Motor neuron (in vitro differentiated cells): Measurements from ENCODE around the gene IL12A. TPM values are rescaled to one million over a fixed set of nuclear protein-coding genes. Genes with fewer than 3 reads are reported as not detected.

Experiments used
- ATAC-seq, 8 experiments: fragments of 200-7000 bp; cut with Tn5 transposase; replicated peaks in 6 of 8; 2 replicates each; pipeline ENCODE4 v1.8.0; 2021; ENCODE audit warnings: mild to moderate bottlenecking in 8 of 8, moderate library complexity in 8 of 8
- H3K27ac ChIP-seq, 2 donors: fragments of 250-450 bp; sonication (Bioruptor Pico); 2 replicates each; pipeline ENCODE4 v1.9.0; 2021; ENCODE audit warnings: antibody characterized with exemption in 2 of 2, mild to moderate bottlenecking in 2 of 2, moderate library complexity in 1 of 2
- H3K4me1 ChIP-seq, 2 donors: fragments of 250-450 bp; sonication (Bioruptor Pico); replicated peaks in 1 of 2; 2 replicates each; pipeline ENCODE4 v1.6.1; 2021; ENCODE audit warnings: antibody characterized with exemption in 2 of 2, mild to moderate bottlenecking in 2 of 2, moderate library complexity in 1 of 2
- H3K4me3 ChIP-seq, 5 donors: fragments of 250-450 bp; sonication (Bioruptor Pico); 2 replicates each; pipeline ENCODE4 v1.9.0; 2021; ENCODE audit warnings: antibody characterized with exemption in 5 of 5, mild to moderate bottlenecking in 5 of 5, moderate library complexity in 4 of 5
- WGBS, 10 experiments: fragments of 450-650 bp; shearing (Covaris generic); methylation state at CpG; one replicate each; pipeline ENCODE4 v1.0.0; 2022; 5-methylcytosine and 5-hydroxymethylcytosine counted together
- in situ Hi-C, 9 experiments: fragments of 400-800 bp; cut with MboI; loops; one replicate each; pipeline ENCODE4 v1.15.0; 2021; ENCODE audit warnings: low sequenced_read_pairs in 9 of 9, low pct_unique_long_range_greater_than_20kb in 2 of 9; ENCODE audit not compliant: unreplicated experiment in 9 of 9
- total RNA-seq, 8 experiments: library from RNA; unstranded; fragments of 300-600 nt; gene quantifications; 2 replicates each; pipeline versions ENCODE4 v1.2.3 to v1.2.4, GENCODE V29; 2022

Gene IL12A
- total RNA-seq, 8 experiments from 2014 or later, result 0.22 to 2.7 (median 0.62) TPM

- H3K4me3 ChIP-seq, result no peak overlapping the region
- H3K4me1 ChIP-seq, result peaks cover 10 to 21% of the 10 kb centered on the region in 2 donors
- in situ Hi-C loops, result no loop called here
- 38 to 98% (median 68%) methylated on average over 2 to 7 of the region's 7 CpGs for WGBS, 10 experiments
- peak in 4 of 8 experiments; percentile 27 to 79 (median 56) for ATAC-seq
- no peak overlapping the region for H3K27ac ChIP-seq
Measured at GRCh38 chr3:159964166-159964973, 24.3 kb upstream of the IL12A start.

GRCh38 chr3:159971311-159971710, 17.3 kb upstream of the IL12A start:
- in situ Hi-C loops, result no loop called here
- WGBS, 10 experiments, result 50 to 100% (median 77%) methylated on average over 2 to 6 of the region's 7 CpGs; no CpG with 5 or more reads in 3 of the 10 experiments
- Histone ChIP-seq H3K4me3 (no peak overlapping the region), H3K27ac (no peak overlapping the region), H3K4me1 (no peaks in the 10 kb centered on the region)
- ATAC-seq, result no peak

- in situ Hi-C loops, result no loop called here
- ATAC-seq, result no peak
- Histone ChIP-seq H3K27ac (no peak overlapping the region), H3K4me1 (no peaks in the 10 kb centered on the region), H3K4me3 (no peak overlapping the region)
- 57 to 100% (median 94%) methylated on average over 1 to 3 of the region's 6 CpGs; no CpG with 5 or more reads in 5 of the 10 experiments for WGBS, 10 experiments
Measured at GRCh38 chr3:159977295-159977694, 11.3 kb upstream of the IL12A start.

- peak in 1 of 8 experiments; percentile 56 for ATAC-seq
- in situ Hi-C loops, result no loop called here
- WGBS, 10 experiments, result 60 to 100% (median 86%) methylated on average over 1 to 3 of the region's 3 CpGs; no CpG with 5 or more reads in 1 of the 10 experiments
- Histone ChIP-seq H3K27ac (no peak overlapping the region), H3K4me1 (no peaks in the 10 kb centered on the region), H3K4me3 (no peak overlapping the region)
Measured at GRCh38 chr3:159978353-159978752, 10.3 kb upstream of the IL12A start.

GRCh38 chr3:159978918-159979703, 9.5 kb upstream of the IL12A start:
- no peaks in the 10 kb centered on the region for H3K4me1 ChIP-seq
- no peak overlapping the region for H3K4me3 ChIP-seq
- in situ Hi-C loops, result no loop called here
- ATAC-seq, result no peak
- no peak overlapping the region for H3K27ac ChIP-seq
- WGBS, 10 experiments, result 0 to 86% (median 43%) methylated on average over 1 of the region's 1 CpG

- H3K4me3 ChIP-seq, result no peak overlapping the region
- no peak overlapping the region for H3K27ac ChIP-seq
- 13 to 100% (median 60%) methylated on average over 1 to 4 of the region's 4 CpGs; no CpG with 5 or more reads in 1 of the 10 experiments for WGBS, 10 experiments
- in situ Hi-C loops, result no loop called here
- ATAC-seq, result no peak
- H3K4me1 ChIP-seq, result no peaks in the 10 kb centered on the region
Measured at GRCh38 chr3:159982442-159982974, 6.1 kb upstream of the IL12A start.

- ATAC-seq, result peak in 2 of 8 experiments; percentile 48 to 65
- WGBS, 10 experiments, result 50 to 94% (median 62%) methylated on average over 2 to 4 of the region's 5 CpGs; no CpG with 5 or more reads in 2 of the 10 experiments
- Histone ChIP-seq H3K27ac (no peak overlapping the region), H3K4me1 (peaks cover 0 to 1% of the 10 kb centered on the region in 2 donors), H3K4me3 (no peak overlapping the region)
- in situ Hi-C loops, result no loop called here
Measured at GRCh38 chr3:159987291-159987711, 1.3 kb upstream of the IL12A start.

- WGBS, 10 experiments, result 17 to 100% (median 89%) methylated on average over 1 to 3 of the region's 5 CpGs; no CpG with 5 or more reads in 4 of the 10 experiments
- in situ Hi-C loops, result no loop called here
- Histone ChIP-seq H3K4me1 (peaks cover 0 to 7% of the 10 kb centered on the region in 2 donors), H3K4me3 (no peak overlapping the region), H3K27ac (no peak overlapping the region)
- peak in 2 of 8 experiments; percentile 31 to 38 for ATAC-seq
Measured at GRCh38 chr3:159989973-159990846, 1.6 kb downstream of the IL12A start.

- H3K27ac ChIP-seq, result no peak overlapping the region
- no peak for ATAC-seq
- peaks cover 0 to 7% of the 10 kb centered on the region in 2 donors for H3K4me1 ChIP-seq
- no peak overlapping the region for H3K4me3 ChIP-seq
- in situ Hi-C loops, result no loop called here
- 88 to 100% (median 100%) methylated on average over 1 of the region's 1 CpG; no CpG with 5 or more reads in 4 of the 10 experiments for WGBS, 10 experiments
Measured at GRCh38 chr3:159991591-159991990, 3.0 kb downstream of the IL12A start.

GRCh38 chr3:159992589-159992988, 4.0 kb downstream of the IL12A start:
- ATAC-seq, result peak in 6 of 8 experiments; percentile 9 to 61 (median 53)
- no peak overlapping the region for H3K4me3 ChIP-seq
- H3K27ac ChIP-seq, result no peak overlapping the region
- 29 to 86% (median 62%) methylated on average over 1 of the region's 1 CpG; no CpG with 5 or more reads in 6 of the 10 experiments for WGBS, 10 experiments
- H3K4me1 ChIP-seq, result peaks cover 0 to 7% of the 10 kb centered on the region in 2 donors
- in situ Hi-C loops, result no loop called here

GRCh38 chr3:159994182-159994581, 5.5 kb downstream of the IL12A start:
- no peak overlapping the region for H3K4me3 ChIP-seq
- ATAC-seq, result no peak
- H3K27ac ChIP-seq, result no peak overlapping the region
- 13 to 100% (median 59%) methylated on average over 1 to 4 of the region's 4 CpGs; no CpG with 5 or more reads in 1 of the 10 experiments for WGBS, 10 experiments
- in situ Hi-C loops, result no loop called here
- peaks cover 0 to 7% of the 10 kb centered on the region in 2 donors for H3K4me1 ChIP-seq

GRCh38 chr3:159995091-159995490, 6.5 kb downstream of the IL12A start:
- in situ Hi-C loops, result no loop called here
- peaks cover 0 to 7% of the 10 kb centered on the region in 2 donors for H3K4me1 ChIP-seq
- H3K27ac ChIP-seq, result no peak overlapping the region
- 67 to 100% (median 87%) methylated on average over 1 of the region's 1 CpG; no CpG with 5 or more reads in 2 of the 10 experiments for WGBS, 10 experiments
- ATAC-seq, result no peak
- no peak overlapping the region for H3K4me3 ChIP-seq
